Fibroblast of lung (primary cell): ENCODE results near the gene HNF4A.

ENCODE experiments used
- EZH2 ChIP-seq: IDR thresholded peaks from 2 replicates; pipeline ENCODE4 v1.5.1; 2012; ENCODE audit warnings: low read length, control low read depth, mild to moderate bottlenecking; ENCODE audit errors: missing control alignments
- TF ChIP-seq, protein P1 (sequence below), 2 donors: IDR thresholded peaks in 1 of 2; conservative IDR thresholded peaks in 1 of 2; 1 replicate in 1 of 2; 2 replicates in 1 of 2; pipeline ENCODE4 v1.5.1; 2011 to 2012; ENCODE audit warnings: low read length in 2 of 2, control low read depth in 1 of 2, inconsistent platforms in 1 of 2, low read depth in 1 of 2, mild to moderate bottlenecking in 1 of 2

DNA sequence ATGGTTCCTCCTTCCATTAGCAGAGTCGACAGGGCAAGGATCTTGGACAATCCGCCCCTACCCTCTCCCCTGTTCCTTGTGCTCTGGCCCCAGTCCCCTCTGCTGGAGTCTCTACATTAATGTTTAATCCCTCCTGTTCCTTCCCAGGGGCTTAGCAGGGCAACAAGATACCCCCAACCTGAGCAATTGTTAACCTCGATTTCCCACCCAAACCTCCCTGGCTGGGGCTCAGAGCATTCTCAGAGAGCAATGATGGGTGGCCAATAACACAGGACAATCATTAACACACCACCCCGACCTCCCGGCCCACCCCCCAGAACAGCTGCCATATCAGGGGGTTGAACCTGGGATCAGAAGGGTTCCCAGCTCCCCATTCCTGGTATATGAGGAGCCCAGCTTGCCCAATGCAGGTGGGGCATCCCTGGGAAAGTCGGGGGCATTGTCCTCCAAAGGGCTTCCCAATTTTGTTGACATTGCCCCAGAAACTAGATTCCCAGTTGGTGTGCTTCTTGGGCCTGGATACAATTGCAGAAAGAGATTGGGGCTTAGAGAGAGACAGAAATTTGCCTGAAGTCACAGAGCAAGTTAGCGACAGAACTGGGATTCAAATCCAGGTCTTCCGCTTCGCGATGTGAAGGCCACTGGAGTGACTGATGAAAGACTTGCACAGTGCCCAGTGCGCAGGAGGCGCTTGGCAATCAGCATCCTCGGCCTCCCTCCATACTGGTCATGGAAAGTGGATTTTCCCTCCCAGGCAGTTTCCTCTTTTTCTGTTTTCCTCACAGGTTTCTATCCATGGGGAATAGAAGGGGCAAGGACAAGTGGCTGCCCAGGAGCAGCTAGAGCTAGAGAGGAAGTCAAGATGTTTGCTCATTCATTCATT, 60.6 kb downstream of the HNF4A start:
- TF ChIP-seq, protein P1, sequence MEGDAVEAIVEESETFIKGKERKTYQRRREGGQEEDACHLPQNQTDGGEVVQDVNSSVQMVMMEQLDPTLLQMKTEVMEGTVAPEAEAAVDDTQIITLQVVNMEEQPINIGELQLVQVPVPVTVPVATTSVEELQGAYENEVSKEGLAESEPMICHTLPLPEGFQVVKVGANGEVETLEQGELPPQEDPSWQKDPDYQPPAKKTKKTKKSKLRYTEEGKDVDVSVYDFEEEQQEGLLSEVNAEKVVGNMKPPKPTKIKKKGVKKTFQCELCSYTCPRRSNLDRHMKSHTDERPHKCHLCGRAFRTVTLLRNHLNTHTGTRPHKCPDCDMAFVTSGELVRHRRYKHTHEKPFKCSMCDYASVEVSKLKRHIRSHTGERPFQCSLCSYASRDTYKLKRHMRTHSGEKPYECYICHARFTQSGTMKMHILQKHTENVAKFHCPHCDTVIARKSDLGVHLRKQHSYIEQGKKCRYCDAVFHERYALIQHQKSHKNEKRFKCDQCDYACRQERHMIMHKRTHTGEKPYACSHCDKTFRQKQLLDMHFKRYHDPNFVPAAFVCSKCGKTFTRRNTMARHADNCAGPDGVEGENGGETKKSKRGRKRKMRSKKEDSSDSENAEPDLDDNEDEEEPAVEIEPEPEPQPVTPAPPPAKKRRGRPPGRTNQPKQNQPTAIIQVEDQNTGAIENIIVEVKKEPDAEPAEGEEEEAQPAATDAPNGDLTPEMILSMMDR (conservative IDR thresholded peaks at IDR 0.05 in 1 of 2, IDR thresholded peaks at IDR 0.05 in 1 of 2; ENCODE audit: low read depth in 1 of 2, low read length in 2 of 2), result no peak
- no peak for TF ChIP-seq EZH2
